RWPE1 (cell line): ENCODE results near the gene PPP2R1B.
"Not testable (repeated sequence)": the region's sequence is repeated elsewhere in the genome, so short reads cannot be mapped to it uniquely, and the experiment has no call there.

Experiments used
- CTCF ChIA-PET: fragments of 350-600 bp; sonication (Branson Sonifier 250); formaldehyde crosslinking; extraction: SDS; loops from one replicate; lab custom pipeline; 2021; lab: Yijun Ruan, JAX
- POLR2A ChIA-PET: fragments of 400-600 bp; formaldehyde crosslinking; extraction: SDS; loops from one replicate; lab custom pipeline; 2020; ENCODE audit warnings: antibody characterized with exemption; ENCODE audit not compliant: low non-redundant PET; lab: Yijun Ruan, JAX
- DNase-seq: peaks from one replicate; pipeline ENCODE4 v3.0.0; 2012; ENCODE audit warnings: low spot score
- H3K27ac ChIP-seq: fragments of 450-650 bp; 2 replicates; pipeline ENCODE4 v1.5.1; 2017
- TF ChIP-seq, protein P1 (sequence below): fragments of 450-650 bp; conservative IDR thresholded peaks from 2 replicates; pipeline ENCODE4 v1.5.1; 2017; ENCODE audit warnings: low read depth, mild to moderate bottlenecking

PPP2R1B gene

DNA sequence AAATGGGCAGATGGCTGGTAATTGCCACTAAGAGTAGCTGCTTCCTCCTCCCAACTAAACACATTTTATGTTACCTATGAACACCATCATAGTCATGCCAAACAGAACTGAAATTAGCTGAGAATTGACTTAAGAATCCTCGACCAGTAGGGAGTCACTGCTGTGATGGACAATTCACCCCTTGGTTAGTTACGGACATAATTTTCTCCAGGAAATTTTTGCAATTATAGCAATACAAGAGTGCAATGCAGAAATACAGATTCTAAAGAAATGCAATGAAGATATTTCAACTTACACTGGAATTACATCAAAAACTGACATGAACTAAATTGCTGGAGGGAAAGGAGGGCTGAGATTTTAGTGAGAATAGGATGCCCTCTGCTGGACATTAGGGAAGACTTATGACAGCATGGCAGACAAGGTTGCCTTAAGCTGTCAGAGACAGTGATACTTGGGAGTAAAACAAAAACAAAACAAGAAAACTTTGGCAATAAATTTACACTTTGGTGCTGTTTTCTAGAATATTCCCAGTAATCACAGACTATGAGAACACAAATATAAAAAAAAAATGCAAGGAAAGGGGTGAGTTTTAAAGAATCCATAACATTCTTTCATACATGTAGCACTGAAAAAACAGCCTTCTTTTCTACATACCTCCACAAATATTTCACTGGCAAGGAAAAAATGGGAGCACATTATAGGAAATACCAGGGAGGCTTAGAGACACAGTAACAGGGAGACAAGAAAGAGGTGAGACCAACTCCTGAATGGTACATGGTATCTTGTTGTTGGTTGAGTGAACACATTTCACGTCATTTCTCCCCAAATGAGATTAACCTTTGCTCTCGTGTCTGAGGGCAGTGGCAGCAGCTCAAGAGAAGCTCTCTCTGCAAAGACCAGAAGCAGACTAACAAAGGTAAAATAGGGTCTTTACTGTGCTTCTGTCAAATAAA, 11.2 kb upstream of the PPP2R1B start:
- CTCF ChIA-PET: interaction anchor here (0.6 to 2.5 kb wide), 14 partner anchors 8 to 981 kb away, joined by 3 to 19 read pairs (median 5); partner anchors contain the start of genes PPP2R1B and SIK2
- no peak overlapping the region for H3K27ac ChIP-seq
- peak; percentile 57 for DNase-seq
- TF ChIP-seq, protein P1, sequence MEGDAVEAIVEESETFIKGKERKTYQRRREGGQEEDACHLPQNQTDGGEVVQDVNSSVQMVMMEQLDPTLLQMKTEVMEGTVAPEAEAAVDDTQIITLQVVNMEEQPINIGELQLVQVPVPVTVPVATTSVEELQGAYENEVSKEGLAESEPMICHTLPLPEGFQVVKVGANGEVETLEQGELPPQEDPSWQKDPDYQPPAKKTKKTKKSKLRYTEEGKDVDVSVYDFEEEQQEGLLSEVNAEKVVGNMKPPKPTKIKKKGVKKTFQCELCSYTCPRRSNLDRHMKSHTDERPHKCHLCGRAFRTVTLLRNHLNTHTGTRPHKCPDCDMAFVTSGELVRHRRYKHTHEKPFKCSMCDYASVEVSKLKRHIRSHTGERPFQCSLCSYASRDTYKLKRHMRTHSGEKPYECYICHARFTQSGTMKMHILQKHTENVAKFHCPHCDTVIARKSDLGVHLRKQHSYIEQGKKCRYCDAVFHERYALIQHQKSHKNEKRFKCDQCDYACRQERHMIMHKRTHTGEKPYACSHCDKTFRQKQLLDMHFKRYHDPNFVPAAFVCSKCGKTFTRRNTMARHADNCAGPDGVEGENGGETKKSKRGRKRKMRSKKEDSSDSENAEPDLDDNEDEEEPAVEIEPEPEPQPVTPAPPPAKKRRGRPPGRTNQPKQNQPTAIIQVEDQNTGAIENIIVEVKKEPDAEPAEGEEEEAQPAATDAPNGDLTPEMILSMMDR: peak; percentile 79
- POLR2A ChIA-PET: interaction anchor here (0.5 kb wide), 1 partner anchor 11 kb away, joined by 4 read pairs; the partner anchor contains the start of gene PPP2R1B

DNA sequence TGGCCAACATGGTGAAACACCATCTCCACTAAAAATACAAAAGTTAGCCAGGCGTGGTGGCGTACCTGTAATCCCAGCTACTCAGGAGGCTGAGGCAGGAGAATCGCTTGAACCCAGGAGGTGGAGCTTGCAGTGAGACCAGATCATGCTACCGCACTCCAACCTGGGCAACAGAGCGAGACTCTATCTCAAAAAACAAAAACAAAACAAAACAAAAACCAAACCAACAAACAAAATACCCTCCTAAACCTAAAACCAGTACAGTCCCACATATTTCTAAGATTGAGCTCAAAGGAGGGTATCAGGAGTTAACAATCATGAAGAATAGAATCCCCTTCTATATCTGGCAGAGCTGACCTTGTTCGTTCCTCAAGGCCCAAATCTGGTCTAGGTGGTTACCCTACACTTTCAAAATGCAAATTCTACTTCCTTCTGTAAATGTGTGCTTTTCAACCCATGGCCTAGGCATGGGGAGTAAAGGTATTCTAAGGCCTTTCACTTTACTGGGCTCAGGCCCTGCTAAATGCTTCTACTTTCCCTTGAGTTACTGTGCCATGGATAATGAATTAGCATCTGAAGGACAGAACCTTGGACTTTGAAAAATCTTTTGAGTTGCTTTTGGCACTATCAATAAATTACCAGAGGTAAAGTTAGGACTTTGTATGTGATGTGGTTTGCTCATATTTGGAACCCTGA, 10.4 kb upstream of the PPP2R1B start:
- no peak overlapping the region for H3K27ac ChIP-seq
- ChIA-PET POLR2A (interaction anchor here (0.5 kb wide), 1 partner anchor 10 kb away, joined by 4 read pairs; the partner anchor contains the start of gene PPP2R1B), CTCF (interaction anchor here (0.6 to 2.5 kb wide), 7 partner anchors 8 to 190 kb away, joined by 3 to 19 read pairs (median 6); partner anchors contain the start of genes PPP2R1B and SIK2)
- no peak for DNase-seq
- TF ChIP-seq, protein P1: no peak

DNA sequence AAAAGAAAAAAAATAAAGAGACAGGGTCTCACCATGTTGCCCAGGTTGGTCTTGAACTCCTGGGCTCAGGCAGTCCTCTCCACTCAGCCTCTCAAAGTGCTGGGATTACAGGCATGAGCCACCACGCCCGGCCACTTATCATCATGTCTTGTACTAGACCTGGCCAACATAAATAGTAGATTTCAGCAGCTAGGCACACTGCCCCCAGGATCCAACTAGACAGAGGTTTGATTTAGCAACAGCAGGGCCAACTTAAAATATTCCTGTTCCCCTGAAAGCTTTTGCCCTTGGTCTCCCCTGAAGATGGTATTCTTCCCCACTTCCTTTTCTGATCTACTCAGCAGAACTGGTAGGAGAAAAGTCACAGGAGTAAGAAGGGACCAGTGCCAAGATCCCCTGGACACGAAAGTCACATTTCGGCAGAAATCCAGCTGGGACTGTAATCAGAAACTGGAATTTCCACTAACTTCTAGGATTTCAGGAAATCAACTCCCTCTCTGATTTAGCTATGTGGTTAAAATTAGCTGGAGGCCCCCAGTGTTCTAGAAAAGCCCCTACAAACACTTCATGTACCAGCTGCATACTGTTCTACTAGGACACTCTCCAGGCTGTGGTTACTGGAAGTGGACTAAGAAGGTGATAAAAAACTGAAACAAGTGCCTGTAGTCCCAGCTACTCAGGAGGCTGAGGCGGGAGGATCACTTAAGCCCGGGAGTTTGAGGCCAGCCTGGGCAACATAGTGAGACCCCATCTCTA, 8.9 kb upstream of the PPP2R1B start:
- POLR2A ChIA-PET: no interaction called here
- DNase-seq: no peak
- TF ChIP-seq, protein P1: no peak
- no peak overlapping the region for H3K27ac ChIP-seq
- CTCF ChIA-PET: interaction anchor here (0.5 kb wide), 1 partner anchor 203 kb away, joined by 4 read pairs; no protein-coding TSS in a partner anchor

DNA sequence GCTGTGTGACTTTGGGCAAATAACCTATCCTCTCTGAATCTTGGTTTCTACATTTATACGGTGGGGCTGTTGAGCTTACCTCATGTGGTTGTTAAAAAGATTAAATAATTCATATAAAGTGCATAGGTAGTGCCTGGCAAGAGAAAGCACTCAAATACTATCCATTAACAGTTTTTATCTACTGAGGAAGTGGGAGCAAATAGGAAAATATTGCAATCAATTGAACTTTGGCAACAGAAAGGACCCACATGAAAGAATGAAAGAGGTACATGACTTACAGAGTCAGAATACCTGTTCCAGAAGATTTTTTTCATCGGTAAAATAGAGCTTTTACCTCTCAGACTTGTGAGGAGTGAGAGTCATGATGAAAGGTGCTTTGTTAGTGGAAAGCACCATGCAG, 6.3 kb upstream of the PPP2R1B start:
- TF ChIP-seq, protein P1: no peak
- H3K27ac ChIP-seq: no peak overlapping the region
- CTCF ChIA-PET: no interaction called here
- POLR2A ChIA-PET: interaction anchor here (0.6 kb wide), 1 partner anchor 248 kb away, joined by 3 read pairs; no protein-coding TSS in a partner anchor
- no peak for DNase-seq

DNA sequence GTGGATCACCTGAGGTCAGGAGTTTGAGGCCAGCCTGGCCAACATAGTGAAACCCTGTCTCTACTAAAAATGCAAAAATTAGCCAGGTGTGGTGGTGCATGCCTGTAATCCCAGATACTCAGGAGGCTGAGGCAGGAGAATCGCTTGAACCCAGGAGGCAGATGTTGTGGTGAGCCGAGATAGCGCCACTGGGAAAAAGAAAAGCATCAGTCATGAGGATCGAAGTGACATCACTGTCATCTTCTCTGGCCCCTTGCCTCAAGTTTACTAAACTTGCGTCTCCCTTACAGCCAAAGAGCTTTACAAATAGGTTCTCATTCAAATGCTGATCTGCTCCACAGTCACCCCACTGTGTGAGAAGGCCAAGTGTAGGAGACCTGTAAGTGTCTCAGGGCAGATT, 5.0 kb upstream of the PPP2R1B start:
- H3K27ac ChIP-seq, DNase-seq, POLR2A ChIA-PET: not testable (repeated sequence)
- CTCF ChIA-PET: interaction anchor here (0.5 kb wide), 1 partner anchor 113 kb away, joined by 3 read pairs; no protein-coding TSS in a partner anchor

DNA sequence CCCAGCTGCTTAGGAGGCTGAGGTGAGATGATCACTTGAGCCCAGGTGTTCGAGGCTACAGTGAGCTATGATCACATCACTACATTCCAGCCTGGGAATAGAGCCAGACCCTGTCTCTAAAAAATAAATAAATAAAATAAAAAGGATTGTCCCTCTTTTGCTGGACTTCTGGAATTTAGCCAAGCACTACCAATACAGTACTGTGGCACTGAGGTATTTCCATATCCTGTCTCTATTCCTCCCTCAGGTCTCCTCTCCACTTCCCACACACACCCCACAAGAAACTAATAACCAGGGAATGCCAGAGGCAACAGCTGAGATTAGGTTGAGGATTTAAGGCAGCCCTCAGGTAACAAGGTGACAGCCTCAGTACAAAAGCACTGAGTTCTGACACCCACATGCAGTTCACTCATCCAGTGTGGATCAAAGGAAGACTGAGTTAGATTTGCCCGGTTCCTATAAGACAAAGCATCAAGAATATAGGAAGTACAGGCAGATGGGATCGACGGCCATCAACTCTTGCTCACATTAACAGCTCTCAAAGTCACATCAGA, 4.5 kb upstream of the PPP2R1B start:
- POLR2A ChIA-PET: no interaction called here
- no peak for DNase-seq
- TF ChIP-seq, protein P1: no peak
- CTCF ChIA-PET: interaction anchor here (0.7 kb wide), 1 partner anchor 142 kb away, joined by 3 read pairs; no protein-coding TSS in a partner anchor
- H3K27ac ChIP-seq: no peak overlapping the region
